Fibroblast of upper back skin (primary cell): ENCODE results near the gene NOX3.
"Not testable (repeated sequence)": the region's sequence is repeated elsewhere in the genome, so short reads cannot be mapped to it uniquely, and the experiment has no call there.

Experiments used
- DNase-seq: peaks from one replicate; pipeline ENCODE4 v3.0.0-alpha.2; 2013

Gene NOX3, protein sequence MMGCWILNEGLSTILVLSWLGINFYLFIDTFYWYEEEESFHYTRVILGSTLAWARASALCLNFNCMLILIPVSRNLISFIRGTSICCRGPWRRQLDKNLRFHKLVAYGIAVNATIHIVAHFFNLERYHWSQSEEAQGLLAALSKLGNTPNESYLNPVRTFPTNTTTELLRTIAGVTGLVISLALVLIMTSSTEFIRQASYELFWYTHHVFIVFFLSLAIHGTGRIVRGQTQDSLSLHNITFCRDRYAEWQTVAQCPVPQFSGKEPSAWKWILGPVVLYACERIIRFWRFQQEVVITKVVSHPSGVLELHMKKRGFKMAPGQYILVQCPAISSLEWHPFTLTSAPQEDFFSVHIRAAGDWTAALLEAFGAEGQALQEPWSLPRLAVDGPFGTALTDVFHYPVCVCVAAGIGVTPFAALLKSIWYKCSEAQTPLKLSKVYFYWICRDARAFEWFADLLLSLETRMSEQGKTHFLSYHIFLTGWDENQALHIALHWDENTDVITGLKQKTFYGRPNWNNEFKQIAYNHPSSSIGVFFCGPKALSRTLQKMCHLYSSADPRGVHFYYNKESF

DNA sequence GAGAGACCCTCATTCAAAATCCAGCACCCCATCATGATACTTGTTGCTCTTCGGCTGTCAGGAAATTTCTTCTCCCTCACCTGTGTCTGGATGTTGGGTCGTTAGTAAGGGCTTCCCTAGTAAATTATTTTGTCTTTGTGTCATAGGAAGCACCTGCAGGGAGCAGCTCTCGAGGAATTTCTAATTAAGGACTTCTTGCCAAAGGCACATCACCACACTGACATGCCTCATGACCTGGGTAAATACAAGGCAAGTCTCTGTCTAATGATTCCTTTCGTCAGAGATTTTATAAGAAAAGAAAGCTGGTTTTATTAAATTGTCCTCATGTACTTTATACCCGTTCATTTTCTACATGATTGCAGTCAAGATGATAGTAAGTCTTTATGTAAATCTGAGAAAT is at the start of gene NOX3:
TSS of gene NOX3 (minus strand) at position 74 of the 400 bp plus-strand sequence. CDS start at position 35, 39 bp downstream.
- DNase-seq: no peak

DNA sequence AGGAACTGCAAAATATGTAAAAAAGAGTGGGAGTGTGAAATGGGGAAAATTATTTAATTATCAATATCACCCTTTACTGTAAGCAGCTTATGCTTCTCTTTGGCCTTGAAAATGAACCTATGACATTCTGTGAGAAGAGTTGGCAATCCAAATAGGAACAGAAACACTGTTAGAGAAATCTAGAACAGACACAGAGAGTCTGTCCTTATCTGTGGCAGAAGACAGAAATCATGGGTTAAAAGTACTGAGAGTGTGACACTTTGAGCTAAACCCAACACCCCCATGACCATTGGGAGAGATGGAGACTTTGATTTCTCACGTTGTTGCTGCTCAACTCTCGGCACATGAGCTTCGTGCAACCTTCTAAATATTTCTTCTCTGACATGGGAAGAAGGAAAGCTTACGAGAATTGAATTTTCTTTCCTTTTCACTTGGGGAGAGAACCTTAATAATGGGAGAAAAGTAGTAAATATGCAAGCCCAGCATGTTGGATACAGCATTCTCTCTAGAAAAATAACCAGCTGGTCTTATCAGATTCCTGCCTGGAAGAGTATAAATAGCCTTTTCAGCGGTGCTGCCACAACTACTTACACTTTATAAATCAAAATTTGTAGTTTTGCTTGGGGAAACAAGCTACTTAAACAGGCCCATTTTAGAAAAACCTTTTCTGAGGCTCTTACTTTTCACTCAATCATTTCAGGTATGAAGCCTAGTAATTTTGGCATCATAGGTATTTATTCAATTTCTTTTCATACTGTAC is 49.4 kb upstream of the NOX3 start:
- no peak for DNase-seq

DNA sequence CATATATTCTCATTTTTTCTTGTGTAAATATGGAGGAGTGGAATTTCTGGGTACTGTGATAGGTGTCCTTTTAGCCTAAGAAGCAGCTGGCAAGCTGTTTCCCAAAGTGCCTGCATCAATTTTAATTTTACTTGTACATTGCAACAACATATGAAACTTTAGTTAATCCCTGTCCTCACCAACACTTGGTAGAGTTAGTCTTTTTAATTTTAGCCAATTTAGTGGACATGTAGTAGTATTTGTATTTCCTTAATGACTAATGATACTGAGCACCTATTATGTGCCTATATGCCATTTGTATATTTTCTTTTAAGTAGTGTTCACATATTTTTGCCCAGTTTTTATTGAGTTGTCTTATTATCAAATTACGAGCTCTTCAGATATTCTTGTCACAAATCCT is 46.8 kb upstream of the NOX3 start:
- no peak for DNase-seq

DNA sequence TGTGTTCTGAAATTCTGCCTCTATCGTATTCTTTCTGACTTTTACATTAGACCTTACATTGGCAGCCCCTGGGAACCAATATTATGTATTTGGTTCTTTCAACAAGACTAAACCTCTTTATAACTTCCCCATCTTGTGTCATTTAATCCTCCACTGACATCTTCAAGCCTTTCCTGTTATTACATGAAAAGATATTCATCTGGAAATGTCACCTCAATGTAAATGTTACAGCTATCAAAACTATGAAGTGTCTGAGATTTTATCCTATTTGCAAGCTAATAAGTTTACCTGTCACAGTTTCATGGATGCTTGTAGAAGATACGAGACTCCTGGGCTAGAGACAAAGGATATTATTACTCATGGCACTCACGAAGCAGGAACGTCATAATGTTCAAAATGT is 43.9 kb upstream of the NOX3 start:
- DNase-seq: no peak

DNA sequence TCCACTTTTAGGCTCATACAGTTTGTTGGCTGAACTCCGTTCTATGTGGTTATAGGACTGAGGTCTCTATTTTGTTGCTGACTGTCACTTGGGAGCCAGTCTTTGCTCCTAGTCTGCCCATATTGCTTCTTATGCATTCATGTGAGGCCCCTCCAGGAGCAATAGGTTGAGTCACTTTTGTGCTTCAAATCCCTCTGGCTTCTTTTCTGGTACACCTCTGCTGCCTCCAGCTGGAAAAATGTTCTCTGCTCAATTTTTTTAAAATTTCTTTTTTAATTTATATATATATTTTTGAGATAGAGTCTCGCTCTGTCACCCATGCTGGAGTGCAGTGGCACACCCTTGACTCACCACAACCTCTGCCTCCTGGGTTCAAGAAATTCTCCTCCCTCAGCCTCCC is 42.7 kb upstream of the NOX3 start:
- DNase-seq: peak; percentile 54

DNA sequence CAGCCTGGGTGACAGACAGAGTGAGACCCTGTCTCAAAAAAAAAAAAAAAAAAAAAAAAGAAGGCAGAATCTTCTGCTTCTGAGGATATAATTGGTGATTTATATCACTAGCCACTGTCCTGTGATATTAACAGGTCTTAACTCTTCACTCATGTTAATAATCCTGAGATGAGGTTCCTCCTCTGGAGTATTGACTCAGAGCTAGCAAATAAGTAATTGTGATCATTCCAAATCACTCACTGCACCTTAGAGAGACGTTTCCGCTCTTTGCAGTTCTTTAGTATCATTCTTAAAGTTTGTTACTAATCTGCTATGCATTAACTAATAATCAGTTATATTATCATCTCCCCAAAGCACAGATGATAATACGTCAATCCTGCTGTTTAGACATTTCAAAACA is 41.6 kb upstream of the NOX3 start:
- no peak for DNase-seq

DNA sequence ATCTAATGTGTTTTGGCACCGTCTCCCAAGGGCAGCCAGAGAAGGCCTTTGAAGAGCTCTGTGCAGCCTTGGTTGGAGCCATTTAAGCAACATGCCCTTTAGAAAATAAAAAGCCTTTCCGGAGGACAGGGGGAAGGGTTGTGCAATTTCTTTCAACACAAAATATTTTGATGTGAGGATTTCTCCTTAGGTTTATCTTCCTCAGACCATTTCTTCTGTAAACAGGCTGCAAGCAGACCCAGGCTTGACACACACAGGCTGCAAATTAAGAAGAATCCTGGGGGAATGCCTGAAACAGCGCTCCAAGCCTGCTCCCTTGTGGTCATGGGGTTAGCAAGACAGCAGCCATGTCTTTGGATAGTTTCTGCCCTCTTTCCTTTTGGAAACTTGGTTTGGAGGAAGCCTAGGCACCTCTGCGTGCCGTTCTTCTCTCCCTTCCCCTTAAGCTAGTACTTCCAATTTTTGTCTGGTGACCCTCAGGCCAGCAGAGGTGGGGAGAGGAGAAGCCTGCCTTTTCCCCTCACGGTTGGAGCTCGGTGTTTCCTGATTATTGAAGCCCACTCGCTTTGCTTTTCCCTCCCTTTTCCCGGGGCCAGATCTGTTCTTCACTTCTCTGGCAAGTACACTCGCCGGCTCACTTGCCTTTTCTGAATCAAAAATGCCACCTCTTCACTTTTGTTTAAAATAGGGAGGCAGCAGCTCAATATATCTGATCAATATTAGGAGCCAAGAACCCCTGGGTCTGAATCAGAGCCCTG is 39.6 kb upstream of the NOX3 start:
- DNase-seq: peak; percentile 88

DNA sequence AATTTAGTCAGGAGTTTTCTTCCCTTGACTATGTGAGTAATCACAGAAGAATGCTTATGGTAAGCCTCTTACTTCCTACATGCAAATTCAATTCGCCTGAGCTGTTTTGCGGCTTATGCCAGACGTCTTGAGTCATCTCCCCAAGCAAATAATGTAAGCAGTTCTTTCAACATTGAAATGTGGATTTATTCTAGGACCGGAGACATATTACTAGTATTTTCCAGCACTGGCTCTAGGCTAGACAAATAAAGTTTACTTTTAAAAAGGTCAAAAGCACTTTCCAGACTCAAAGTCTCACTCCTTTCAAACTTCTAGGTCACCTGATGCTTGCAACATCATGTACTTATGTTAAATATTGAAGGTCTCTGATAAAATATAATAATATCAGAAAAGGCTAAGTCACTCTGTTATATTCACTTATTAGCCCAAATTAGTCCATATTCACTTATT is 38.1 kb upstream of the NOX3 start:
- peak; percentile 100 for DNase-seq

DNA sequence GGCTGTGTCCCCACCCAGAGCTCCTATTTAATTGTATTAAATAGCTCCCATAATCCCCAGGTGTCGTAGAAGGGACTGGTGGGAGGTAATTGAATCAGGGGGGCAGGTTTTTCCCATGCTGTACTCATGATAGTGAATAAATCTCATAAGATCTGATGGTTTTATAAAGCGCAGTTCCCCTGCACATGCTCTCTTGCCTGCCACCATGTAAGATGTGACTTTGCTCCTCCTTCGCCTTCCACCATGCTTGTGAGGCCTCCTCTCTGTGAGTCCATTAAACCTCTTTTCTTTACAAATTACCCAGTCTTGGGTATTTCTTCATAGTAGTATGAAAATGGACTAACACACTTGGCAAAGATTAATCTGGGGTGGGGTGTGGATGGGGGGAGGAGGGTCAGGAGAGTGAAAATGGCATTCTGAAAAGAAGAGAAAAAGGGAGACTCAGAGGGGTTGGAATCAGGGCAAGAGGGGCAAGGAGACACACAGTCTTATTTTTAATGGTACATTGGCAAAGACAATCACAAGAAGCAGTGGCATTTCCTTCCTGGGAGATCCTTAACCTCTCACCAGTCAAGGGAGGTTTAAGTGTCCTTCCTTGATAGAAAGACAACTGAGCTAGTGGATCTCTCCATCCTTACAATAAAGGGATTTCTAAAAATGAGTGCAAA is 37.5 kb upstream of the NOX3 start:
- no peak for DNase-seq

DNA sequence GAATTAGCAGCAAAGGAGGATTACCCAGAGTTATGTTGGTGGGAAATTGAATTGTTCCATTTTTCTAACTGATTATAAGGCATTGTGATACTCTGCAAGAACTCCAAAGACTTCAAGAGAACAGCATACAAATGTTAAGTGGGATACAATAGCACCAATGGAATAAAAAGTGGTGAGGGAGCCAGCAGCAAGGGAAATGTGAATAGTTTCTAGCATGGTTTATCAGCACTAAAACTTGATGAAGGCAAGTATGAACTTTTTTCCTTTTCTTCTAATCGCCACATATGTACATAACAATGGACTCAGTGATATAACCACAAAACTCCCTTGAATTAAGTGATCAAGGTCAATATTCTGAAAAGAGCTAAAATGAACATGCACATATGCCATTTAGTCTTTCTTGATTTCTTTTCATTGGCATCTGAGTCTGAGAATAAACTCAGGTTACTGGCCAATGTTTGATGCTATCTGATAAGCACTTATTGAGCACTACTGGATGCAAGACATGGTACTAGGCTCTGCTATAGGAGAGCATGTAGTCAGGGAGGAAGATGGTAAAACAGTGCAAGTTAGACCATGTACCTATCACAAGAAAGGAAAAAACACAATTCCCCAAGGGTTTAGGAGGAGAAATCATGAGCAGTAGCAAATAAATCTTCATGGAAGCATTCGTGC is 36.6 kb upstream of the NOX3 start:
- no peak for DNase-seq

DNA sequence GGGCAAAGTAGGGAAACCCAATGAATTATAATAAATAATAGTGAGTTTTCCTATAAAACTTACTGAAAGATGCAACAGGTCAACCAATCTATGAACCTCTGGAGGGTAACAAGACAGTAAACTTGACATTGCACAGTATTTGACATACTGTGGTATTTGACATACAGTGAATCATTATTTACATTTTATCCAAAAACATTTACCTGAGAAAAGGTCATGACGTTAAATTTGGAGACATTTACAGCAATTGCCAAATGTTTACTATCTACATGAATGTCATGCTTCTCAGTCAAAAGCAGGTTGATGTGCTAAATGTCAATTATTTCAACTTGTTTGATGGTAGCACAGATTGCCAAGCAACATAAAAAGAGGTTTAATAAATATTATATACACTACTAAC is 35.8 kb upstream of the NOX3 start:
- DNase-seq: no peak

DNA sequence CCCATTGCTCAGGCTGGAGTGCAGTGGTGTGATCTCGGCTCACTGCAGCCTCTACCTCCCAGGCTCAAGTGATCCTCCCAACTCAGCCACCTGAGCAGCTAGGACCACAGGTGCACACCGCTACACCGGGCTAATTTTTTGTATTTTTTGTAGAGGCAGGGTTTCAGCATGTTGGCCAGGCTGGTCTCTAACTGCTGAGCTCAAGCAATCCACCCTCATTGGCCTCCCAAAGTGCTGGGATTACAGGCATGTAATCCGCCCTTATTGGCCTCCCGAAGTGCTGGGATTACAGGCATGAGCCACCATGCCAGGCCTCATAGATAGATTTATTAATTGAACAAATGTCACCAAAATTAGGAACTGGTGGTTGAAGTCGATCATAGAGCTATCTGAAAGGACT is 32.6 kb upstream of the NOX3 start:
- DNase-seq: not testable (repeated sequence)

DNA sequence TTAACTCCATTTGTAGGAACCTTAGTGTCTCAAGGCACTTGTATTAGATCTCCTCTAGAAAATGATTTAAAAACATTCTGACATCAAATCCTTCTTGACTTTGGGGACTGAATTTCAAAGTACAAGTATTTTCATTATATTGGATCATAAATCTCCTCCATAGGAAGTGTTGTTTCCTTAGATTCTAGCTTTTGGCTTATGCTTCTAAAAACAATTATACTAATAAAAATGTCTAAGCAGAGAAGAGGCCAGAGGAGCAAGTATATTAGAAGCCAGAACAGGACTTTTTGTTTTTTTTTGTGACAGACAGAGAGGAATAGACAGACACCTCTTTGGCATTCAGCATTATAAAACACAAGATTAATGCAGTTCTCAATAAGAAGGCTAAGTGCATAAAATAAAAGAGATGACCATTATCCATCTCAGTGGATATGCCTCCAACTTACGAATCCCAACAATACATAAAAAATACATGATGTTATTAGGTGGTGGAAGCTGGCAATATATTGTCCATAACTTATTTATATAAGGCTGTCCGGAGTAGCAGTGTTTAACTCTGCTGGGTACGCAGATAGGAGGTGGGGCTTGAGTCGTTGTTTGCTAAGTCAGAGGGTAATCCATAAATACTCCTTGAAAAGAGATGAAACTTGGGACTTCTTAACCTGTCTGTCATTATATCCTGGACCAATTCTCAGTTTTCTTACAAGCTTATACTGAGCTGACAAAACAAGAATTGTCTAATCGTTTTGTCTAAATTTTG is 31.9 kb upstream of the NOX3 start:
- DNase-seq: no peak

DNA sequence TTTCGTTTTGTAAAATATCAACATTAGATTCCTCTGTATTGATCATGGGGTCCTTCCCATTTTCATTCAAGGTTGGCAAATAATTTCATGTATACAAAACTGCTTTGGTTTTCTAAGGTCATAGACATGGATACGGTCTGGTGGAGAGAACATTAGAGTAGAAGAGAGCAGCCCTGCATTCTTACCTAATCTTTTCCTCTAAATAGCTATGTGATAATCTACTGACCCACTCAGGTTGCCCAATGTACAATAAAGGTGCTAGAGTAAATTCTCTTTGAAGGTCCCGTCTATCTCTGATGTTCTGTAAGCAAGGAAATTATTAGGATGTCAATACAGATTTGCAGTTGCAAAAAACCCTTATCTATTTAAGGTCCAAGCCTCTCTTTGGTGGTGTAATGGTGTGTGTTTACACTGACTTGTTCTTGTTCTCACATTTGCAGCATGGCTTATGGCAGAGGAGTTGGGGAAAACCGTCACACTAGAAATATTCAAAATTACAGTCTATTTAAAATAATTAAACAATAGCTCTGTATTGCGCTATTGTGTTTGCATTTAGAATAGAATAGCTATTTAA is 31.2 kb upstream of the NOX3 start:
- DNase-seq: no peak

DNA sequence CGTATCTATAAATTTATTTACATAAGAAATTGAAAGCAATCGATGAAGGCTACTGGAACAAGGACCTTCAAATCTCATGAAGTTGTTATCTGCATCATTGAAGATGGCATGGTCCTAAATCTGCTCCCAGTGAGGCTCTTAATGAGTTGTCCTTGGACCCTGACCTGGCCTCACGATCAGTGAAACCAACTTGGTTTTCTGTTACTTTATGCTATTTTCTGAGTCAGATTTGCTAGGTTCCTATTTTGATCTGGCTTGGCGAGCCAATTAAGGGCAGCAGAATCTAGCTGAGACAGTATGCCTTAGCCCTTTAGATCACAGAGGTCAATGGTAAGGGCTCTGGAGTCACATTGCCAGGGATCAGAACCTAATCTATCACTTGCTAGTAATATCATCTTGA is 30.1 kb upstream of the NOX3 start:
- DNase-seq: no peak

DNA sequence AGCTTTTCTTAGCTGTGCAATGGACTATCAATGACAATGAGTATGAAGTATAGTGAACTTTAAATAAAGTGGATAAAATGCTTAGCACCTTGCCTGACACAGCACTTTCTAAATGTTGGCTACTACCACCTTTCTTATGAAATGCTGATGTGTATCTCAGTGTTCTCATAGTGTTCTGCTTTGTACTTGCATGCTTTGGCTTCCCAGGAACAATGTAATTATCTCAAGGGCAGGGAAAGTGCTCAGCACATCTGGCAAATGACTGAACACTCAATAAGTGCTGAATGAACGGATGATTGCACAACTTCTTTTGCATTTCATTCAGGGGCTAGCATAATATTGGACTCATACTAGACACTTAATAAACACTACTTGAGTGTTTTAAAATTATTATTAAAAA is 28.2 kb upstream of the NOX3 start:
- DNase-seq: peak; percentile 77

DNA sequence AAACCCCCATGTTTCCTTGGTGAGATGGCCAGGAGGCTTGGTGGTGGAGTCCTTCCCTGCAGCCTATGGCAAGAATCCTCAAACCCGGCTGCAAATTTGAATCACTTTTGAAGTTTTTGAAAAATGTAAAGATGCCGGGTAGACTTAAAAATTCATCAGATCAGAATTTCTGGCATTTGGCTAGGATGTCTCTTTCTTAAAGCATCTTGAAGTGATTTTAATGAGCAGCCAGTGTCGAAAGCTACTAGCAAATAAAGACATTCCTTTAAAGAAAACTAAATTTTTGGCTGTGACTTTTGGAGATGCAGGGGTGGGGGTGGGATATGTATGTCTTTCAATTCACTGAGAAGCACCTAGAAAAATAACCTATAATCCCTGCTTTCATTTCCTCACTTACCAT is 25.6 kb upstream of the NOX3 start:
- peak; percentile 97 for DNase-seq

DNA sequence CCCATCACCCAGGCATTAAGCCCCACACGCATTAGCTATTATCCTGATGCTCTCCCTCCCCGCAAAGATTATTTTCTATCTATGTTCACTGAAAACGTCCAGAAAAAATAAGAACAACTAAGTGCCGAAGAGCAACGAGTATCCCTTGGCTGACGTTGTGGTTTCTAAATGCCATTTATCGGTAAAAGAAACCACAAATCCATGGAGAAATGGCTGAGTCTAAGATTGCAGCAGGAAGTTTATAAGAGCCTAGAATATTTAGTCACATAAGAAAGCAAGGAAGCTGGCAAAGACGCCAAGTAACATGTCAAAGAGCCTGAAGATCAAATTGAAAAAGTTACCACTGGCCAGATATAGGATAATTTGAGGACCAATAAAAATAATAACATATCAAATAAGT is 18.1 kb upstream of the NOX3 start:
- DNase-seq: peak; percentile 71

DNA sequence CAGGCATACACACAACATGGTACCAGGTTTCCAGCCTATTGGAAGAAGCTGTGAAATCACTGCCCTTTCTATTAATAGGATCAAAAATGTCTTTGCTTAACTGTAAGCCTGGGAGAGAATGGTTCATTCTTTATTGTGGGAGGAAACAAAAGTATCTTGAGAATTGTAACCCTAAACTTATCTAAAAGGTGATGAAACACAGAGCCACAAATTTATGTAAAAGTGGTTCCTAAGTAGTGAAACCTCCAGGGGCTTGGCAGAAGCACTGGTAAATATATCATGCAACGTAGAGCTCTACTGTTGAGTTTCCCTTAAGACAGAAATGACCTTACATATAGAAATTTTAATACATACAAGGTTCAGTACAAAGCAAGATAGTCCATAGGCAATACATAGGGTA is 17.2 kb upstream of the NOX3 start:
- DNase-seq: peak; percentile 91

DNA sequence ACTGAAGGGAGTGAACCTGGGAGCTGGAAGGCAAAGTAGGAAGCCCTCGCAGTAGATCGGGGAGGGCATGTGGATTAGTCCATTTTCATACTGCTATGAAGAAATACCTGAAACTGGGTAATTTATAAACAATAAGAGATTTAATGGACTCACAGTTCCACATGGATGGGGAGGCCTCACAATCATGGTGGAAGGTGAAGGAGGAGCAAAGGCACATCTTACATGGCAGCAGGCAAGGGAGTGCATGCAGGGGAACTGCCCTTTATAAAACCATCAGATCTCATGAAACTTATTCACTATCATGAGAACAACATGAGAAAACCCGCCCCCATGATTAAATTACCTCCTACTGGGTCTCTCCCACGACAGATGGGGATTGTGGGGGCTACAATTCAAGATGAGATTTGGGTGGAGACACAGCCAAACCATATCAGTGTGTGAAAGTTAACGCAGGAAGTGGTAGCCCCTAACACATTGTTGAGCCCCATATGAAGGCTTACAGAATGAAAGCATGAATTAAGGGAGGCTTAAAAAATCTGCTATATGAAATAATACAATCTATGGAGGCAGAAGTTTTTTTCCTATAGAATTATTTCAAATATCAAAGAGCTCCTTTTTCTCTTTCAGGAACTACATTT is 15.5 kb upstream of the NOX3 start:
- DNase-seq: not testable (repeated sequence)
